ENCODE data around the gene JAKMIP3.

JAKMIP3 gene

GRCh38 chr10:132065491-132066105 lies at the start of gene JAKMIP3:
Gene JAKMIP3 (plus strand): TSS chr10:132065946. CDS start chr10:132104809, 38,863 bp downstream.
- DNase-seq (ENCODE audit: low read depth in 2 of 2) = peak; percentile 76 to 77

- no peak for DNase-seq (ENCODE audit: low read depth in 2 of 2)
Measured at GRCh38 chr10:132016514-132016913, 49.2 kb upstream of the JAKMIP3 start.

DNA sequence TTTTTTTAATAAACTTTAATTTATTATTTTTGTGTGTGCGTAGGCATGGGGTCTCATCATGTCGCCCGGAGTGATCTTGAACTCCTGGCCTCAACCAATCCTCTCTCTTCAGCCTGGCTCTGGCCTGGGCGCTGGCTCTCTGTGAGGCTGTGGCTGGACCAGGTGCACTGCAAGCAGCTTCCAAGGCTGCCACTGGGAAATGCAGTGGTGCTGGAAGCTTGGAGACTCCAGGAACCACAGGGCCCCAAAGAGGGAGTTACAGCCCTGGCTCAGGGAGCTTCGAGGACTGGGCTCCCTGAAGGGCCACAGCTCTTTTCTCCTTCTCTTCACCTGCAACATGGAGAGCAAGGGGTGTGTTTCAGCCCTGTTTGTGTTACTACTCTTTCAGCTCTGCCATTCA lies 47.3 kb upstream of the JAKMIP3 start:
- no peak for DNase-seq (ENCODE audit: low read depth in 2 of 2)

GRCh38 chr10:132019366-132019765 lies 46.4 kb upstream of the JAKMIP3 start:
- no peak for DNase-seq (ENCODE audit: low read depth in 2 of 2)

GRCh38 chr10:132020456-132020855 lies 45.3 kb upstream of the JAKMIP3 start:
- no peak for DNase-seq (ENCODE audit: low read depth in 2 of 2)

DNA sequence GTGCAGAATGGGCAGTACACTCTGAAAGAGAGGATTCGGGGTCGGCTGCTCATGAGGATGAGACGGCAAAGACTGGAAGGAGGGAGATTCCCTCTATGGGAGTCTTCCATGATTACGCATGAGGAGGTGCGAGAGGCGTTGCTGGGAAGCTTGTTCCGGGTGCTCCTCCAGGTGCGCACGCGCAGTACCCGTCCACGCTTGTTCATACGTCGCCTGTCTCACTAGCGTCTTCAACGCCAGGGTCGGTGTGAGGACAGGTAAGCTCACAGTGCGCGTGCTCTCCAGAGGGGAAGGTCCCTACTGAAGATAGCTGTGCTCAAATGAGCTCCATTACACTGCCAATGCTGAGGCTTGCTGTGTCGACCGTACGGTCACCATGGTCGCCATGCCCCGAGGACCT lies 44.7 kb upstream of the JAKMIP3 start:
- no peak for DNase-seq (ENCODE audit: low read depth in 2 of 2)

DNA sequence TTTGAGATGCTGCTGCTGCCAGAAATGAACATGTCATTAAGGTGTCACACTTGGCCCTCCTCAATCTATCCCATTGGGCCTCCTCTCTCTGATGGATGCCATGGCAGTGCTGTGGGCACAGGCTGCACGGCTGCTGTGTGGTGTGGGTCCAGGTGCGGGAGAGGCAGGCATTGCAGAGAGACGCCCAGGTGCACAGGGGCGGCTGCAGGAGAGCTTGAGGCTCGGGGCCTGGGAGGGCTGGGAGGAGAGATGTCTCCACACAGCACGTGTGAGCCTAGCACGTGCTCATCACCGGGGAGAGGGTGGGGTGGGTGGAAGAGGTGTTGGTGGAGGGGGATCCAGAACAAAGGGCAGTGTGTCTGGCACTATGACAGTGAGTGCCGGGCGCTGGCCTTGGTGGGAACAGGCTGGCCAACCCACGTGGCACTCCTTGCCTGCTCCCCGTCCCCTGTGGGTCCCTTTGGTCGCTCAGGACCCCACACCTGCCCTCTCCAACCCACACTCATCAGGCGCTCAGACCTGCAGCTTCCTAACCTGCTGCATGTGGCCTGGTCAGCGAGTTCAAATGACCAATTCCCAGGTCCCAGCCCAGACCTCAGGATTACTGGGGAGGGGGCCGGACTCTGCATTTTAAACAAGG lies 44.1 kb upstream of the JAKMIP3 start:
- DNase-seq (ENCODE audit: low read depth in 2 of 2) = no peak

DNA sequence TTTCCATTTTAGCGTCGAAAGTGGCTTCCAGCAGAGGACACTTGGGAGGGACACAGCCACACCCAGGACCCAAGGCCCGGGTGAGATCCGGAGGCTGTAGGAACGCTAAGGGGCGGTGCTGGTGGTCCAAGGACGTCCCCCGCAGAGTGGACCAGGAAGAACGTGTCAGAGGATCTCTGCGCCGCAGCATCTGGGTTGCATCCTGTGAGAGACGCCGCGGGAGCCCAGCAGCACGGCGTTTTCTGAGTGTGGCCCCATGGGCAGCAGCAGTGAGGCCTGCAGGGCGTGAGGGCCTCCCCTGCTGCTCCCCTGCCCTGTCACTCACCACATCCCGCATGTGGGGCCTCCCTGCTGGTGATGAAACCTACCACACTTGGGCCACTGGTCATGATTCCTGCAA lies 43.5 kb upstream of the JAKMIP3 start:
- no peak for DNase-seq (ENCODE audit: low read depth in 2 of 2)

DNA sequence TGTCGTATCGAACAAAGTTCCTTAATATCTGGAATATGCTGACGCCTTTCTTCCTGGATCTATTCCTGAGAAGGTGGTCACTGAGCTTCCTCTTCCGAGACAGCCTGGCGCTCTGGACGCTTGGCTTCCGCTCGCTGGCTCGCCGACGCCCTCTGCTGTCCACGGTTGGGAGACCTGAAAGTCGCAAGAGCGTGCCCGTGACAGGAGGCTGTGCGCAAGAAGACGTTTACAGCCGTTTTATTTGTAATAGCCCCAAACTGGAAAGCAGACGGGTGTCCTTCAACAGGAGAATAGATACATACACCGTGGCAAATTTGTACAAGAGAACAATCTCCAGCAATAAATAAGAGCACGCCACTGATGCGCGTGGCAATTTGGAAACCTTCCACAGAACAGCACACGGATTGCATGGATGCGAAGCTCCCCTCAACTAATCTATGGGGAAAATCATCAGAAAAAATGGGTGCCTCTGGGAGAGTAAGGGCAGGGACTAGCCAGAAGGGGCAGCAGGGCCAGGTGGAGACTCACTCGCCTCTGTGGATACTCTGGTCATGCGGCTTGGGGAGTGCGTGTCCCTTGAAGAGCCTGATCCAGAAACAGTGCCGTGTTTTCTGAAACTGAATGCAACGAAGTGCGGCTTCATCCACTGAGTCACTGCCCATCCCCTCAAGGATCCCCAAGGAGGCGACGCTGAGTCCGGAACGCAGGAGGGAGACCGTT lies 42.5 kb upstream of the JAKMIP3 start:
- peak in 1 of 2 experiments; percentile 12 for DNase-seq (ENCODE audit: low read depth in 2 of 2)

DNA sequence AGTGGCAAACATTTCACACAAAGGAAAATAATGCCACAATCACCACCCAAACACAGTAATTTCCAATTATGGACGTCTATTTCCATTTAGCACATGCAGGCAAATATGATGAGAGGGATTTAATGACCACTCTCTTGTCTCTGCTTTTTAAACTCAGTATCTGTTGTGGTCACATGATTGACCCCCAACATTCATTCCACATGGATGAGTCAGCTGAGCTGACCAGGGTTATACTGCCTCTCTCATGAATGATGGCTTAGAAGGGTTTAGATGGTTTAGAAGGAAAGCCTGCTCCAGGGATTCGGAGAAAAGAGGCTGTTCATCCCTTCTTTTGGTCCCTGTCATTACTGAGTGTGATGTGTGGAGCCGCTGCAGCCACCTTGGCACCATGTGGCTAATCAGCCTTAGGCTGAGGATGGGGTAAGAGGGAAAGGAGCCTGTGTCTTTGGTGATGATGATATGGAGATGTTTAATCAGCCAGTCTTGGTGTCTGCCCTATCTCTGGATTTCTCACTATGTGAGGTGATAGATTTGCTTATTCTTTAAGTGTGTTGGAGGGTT lies 38.2 kb upstream of the JAKMIP3 start:
- DNase-seq (ENCODE audit: low read depth in 2 of 2) = no peak

- no peak for DNase-seq (ENCODE audit: low read depth in 2 of 2)
Measured at GRCh38 chr10:132028706-132029105, 37.0 kb upstream of the JAKMIP3 start.

DNA sequence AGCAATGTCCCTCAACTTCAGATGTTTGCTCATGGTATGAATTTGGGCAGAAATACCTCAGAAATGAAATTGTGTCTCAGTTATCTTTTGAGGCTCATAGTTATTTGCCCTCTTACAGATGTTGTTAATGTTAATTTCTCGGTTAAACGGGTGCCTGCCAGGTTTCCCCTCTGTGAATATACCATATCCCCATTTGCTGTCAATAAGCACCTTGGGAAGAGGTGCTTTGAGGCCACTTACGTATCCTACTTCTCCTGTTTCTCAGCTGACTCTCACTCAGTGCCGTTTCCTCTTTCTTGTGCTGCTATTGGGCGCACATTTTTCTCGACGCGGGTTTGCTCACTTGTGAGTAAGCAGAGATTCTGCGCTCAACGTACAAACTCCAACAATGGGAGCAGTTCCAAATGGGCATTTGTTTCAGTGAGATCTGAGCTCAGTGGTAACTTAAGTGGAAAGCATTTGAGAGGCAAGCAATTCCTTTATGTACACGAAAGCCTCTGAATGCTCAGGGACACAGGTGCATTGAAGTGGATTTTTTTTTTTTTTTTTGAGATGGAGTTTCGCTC lies 34.8 kb upstream of the JAKMIP3 start:
- DNase-seq (ENCODE audit: low read depth in 2 of 2) = no peak

DNA sequence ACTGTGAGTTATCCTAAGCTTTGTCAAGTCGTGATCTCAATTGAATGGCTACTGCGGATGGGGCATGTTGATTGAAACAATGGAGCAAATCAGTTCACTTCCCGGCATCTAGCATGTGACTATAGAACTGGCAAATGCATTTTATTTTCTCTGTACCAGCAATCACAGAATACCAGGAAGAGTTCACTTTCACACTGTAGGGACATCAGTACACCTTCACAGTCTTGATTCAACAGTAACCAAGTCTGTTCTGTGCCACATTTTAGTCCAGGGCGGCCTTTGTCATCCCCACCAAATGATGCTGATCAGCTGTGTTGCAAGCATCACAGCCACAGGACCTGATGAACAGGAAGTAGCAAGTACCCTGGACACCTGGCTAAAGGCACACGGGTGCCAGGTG lies 32.1 kb upstream of the JAKMIP3 start:
- DNase-seq (ENCODE audit: low read depth in 2 of 2) = no peak

GRCh38 chr10:132035476-132035875 lies 30.3 kb upstream of the JAKMIP3 start:
- no peak for DNase-seq (ENCODE audit: low read depth in 2 of 2)

DNA sequence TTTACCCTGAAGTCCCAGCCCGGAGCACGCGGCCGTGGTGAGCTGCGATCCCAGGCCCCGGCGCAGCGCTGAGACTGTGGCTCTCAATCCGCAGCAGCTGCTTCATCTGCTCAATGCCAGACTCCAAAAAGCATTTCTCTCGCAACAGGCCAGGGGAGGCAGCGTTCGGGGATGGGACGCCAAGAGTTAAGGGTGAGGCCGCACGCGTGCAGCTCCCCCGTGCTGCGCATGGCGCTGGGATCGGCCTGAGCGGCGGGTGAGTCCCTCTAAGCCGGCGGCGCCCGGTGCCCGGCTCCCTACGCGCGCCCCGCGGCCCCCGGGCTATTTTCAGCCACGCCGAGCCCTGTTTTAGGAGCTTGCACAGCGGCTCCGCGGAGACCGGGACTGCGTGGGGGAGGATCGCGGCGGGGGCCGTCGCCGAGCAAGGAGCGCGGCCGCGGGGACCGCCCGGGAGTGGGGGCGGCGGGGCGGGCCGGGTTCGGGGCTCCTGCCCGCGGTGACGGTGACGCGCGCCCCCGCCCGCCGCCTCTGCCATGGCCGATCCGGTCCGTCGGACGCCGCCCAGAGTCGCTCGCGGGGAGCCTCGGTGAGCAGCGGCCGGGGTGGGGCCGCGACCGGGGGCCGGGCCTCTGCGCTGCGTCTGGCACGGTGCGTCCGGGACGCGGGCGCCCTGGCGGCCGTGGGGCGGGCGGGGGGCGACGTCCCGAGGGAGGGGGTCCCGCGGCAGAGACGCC lies 29.4 kb upstream of the JAKMIP3 start:
- no peak for DNase-seq (ENCODE audit: low read depth in 2 of 2)

GRCh38 chr10:132036887-132037675 lies 28.7 kb upstream of the JAKMIP3 start:
- no peak for DNase-seq (ENCODE audit: low read depth in 2 of 2)

DNA sequence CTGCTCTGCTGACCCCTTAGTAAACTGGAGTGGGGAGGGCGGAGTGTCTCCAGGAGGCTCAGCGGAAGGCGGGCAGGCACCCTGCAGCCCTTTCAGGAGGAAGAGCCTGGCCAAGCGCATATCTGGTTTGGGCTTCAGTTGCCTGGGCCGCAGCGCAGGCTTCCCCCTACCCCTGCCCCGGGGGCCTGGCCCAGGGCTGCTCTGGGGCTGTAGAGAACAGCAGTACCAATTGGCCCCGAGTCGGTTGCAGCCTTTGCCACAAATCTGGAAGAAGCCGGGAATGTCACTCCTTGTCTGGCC lies 28.1 kb upstream of the JAKMIP3 start:
- DNase-seq (ENCODE audit: low read depth in 2 of 2) = no peak

GRCh38 chr10:132039371-132039770 lies 26.4 kb upstream of the JAKMIP3 start:
- no peak for DNase-seq (ENCODE audit: low read depth in 2 of 2)

DNA sequence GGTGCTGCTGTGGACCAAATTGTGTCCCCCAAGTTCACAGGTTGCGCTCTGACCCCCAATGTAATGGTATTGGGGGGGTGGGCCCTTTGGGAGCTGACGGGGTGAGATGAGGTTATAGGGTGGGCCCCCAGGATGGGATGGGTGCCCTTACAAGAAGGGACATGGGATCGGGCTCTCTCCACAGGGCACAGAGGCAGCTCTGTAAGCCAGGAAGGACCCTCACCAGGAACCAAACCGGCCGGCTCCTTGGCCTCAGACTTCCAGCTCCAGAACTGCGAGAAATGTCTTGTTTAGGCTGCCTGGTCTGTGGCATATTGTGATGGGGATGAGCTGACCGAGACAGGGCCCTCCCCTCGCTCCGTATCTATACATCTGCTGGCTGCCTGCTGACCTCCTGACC lies 25.7 kb upstream of the JAKMIP3 start:
- DNase-seq (ENCODE audit: low read depth in 2 of 2) = no peak

GRCh38 chr10:132041340-132041739 lies 24.4 kb upstream of the JAKMIP3 start:
- no peak for DNase-seq (ENCODE audit: low read depth in 2 of 2)

Data from fibroblast of skin of left biceps (primary cell).